Naive thymus-derived CD4-positive, alpha-beta T cell (primary cell): ENCODE measurements around the gene DMAC2L. TPM values are rescaled to one million over a fixed set of nuclear protein-coding genes. Genes with fewer than 3 reads are reported as not detected.

Experiments
- ATAC-seq: fragments of 150-1000 bp; cut with Tn5 transposase; 2 replicates; pipeline ENCODE4 v1.10.0; 2021; ENCODE audit warnings: mild to moderate bottlenecking, moderate library complexity
- CTCF ChIA-PET: fragments of 350-600 bp; sonication (Branson Sonifier 250); formaldehyde crosslinking; loops from one replicate; lab custom pipeline; 2021; ENCODE audit warnings: antibody characterized with exemption; lab: Charles Lee
- POLR2A ChIA-PET: fragments of 350-600 bp; sonication (Branson Sonifier 250); formaldehyde crosslinking; loops from one replicate; lab custom pipeline; 2021; ENCODE audit warnings: antibody characterized with exemption, inconsistent platforms; lab: Charles Lee
- DNase-seq, 9 donors: peaks; one replicate each; pipeline versions ENCODE4 v3.0.0 to v3.0.0-alpha.2; 2020 to 2022; ENCODE audit warnings: mixed read lengths in 1 of 9
- H3K27ac ChIP-seq: one replicate; pipeline ENCODE4 v1.7.0; 2013; ENCODE audit warnings: mild to moderate bottlenecking, low read depth, low read length, moderate library complexity
- H3K27me3 ChIP-seq, 2 donors: one replicate each; pipeline ENCODE4 v1.7.0; 2013; ENCODE audit warnings: low read length in 2 of 2, mild to moderate bottlenecking in 2 of 2, moderate library complexity in 2 of 2; ENCODE audit not compliant: control insufficient read depth in 2 of 2, insufficient read depth in 2 of 2
- H3K36me3 ChIP-seq, 3 experiments: 1 replicate in 2 of 3; 2 replicates in 1 of 3; pipeline ENCODE4 v1.7.0; 2013; ENCODE audit warnings: low read length in 3 of 3, mild to moderate bottlenecking in 3 of 3, moderate library complexity in 1 of 3; ENCODE audit not compliant: insufficient read depth in 3 of 3, control insufficient read depth in 2 of 3
- H3K4me1 ChIP-seq, 2 donors: one replicate each; pipeline ENCODE4 v1.7.0; 2013; ENCODE audit warnings: low read length in 2 of 2, mild to moderate bottlenecking in 2 of 2, moderate library complexity in 1 of 2; ENCODE audit not compliant: control insufficient read depth in 2 of 2, insufficient read depth in 2 of 2
- H3K4me3 ChIP-seq: 2 replicates; pipeline ENCODE4 v1.7.0; 2013; ENCODE audit warnings: mild to moderate bottlenecking, low read length
- H3K9me3 ChIP-seq, 3 experiments: 1 replicate in 2 of 3; 2 replicates in 1 of 3; pipeline ENCODE4 v1.7.0; 2013; ENCODE audit warnings: low read length in 3 of 3; ENCODE audit not compliant: control insufficient read depth in 2 of 3
- H3K27ac Mint-ChIP-seq, 9 donors: one replicate each; pipeline ENCODE4 v1.8.0; 2020 to 2022; ENCODE audit warnings: mixed read lengths in 9 of 9, mild to moderate bottlenecking in 8 of 9, moderate library complexity in 5 of 9, inconsistent platforms in 2 of 9
- H3K27me3 Mint-ChIP-seq, 5 donors: one replicate each; pipeline ENCODE4 v1.8.0; 2021 to 2022; ENCODE audit warnings: mixed read lengths in 5 of 5, mild to moderate bottlenecking in 1 of 5
- H3K36me3 Mint-ChIP-seq, 5 donors: one replicate each; pipeline ENCODE4 v1.8.0; 2020 to 2022; ENCODE audit warnings: mixed read lengths in 5 of 5, mild to moderate bottlenecking in 3 of 5, inconsistent platforms in 1 of 5
- H3K4me1 Mint-ChIP-seq, 7 donors: one replicate each; pipeline ENCODE4 v1.8.0; 2020 to 2022; ENCODE audit warnings: mixed read lengths in 7 of 7, mild to moderate bottlenecking in 3 of 7, inconsistent platforms in 1 of 7
- H3K4me3 Mint-ChIP-seq, 10 donors: one replicate each; pipeline ENCODE4 v1.8.0; 2020 to 2022; ENCODE audit warnings: mild to moderate bottlenecking in 10 of 10, mixed read lengths in 10 of 10, moderate library complexity in 6 of 10, inconsistent platforms in 2 of 10
- H3K9me3 Mint-ChIP-seq, 11 donors: one replicate each; pipeline ENCODE4 v1.8.0; 2020 to 2022; ENCODE audit warnings: mixed read lengths in 11 of 11, mild to moderate bottlenecking in 4 of 11, inconsistent platforms in 1 of 11, moderate library complexity in 1 of 11
- intact Hi-C, 2 donors: fragments of 100-400 bp; cut with micrococcal nuclease; formaldehyde crosslinking; loops; one replicate each; pipeline ENCODE4 v1.15.1; 2023
- polyA plus RNA-seq, 2 donors: library from polyadenylated mRNA; unstranded; fragments of 300-500 nt; fragmentation: Illumina TruSeq; gene quantifications; one replicate each; pipeline ENCODE4 v1.2.3, GENCODE V29; 2021
- total RNA-seq, 6 experiments: library from RNA in 5 of 6; stranded (reverse) in 5 of 6; gene quantifications; 1 replicate in 5 of 6; 2 replicates in 1 of 6; pipeline ENCODE4 v1.2.3 and lab custom pipeline; 2021 to 2026

The DMAC2L gene
- total RNA-seq (10 to 100 TPM; 15.5 to 21.2 (median 16.7) TPM), polyA plus RNA-seq (10 to 100 TPM; 13.1 to 27.5 TPM), total RNA-seq (lab: John Stamatoyannopoulos, UW) (10.2 reads per million, percentile 36 among the genes with 10 or more reads in this experiment)

- intact Hi-C loops, result loop anchor here (1.0 to 5.0 kb wide), 24 partner anchors 9 to 928 kb away; partner anchors contain the start of genes MAP4K5 (in 2 of the 2), MGAT2 (in 2 of the 2), POLE2 (in 2 of the 2) and RPL36AL (in 2 of the 2)
- Histone ChIP-seq H3K27ac (peak within 1 kb of the TSS; percentile 84), H3K4me3 (peak within 1 kb of the TSS; percentile 88), H3K9me3 (no peaks in the 10 kb centered on the region), H3K27me3 (no peaks in the 10 kb centered on the region), H3K36me3 (peaks cover 0 to 4% (median 0%) of the 10 kb centered on the region in 3 experiments), H3K4me1 (peaks cover 11 to 12% of the 10 kb centered on the region in 2 donors)
- H3K36me3 Mint-ChIP-seq, result peaks cover 0 to 22% (median 14%) of the 10 kb centered on the region in 5 donors
- H3K9me3 Mint-ChIP-seq, result peaks cover 0 to 6% (median 0%) of the 10 kb centered on the region in 11 donors
- ChIA-PET POLR2A (interaction anchor here (0.5 to 2.1 kb wide), 11 partner anchors 9 to 851 kb away, joined by 3 to 7 read pairs (median 4); partner anchors contain the start of genes KLHDC2, NEMF, RPS29 and SOS2), CTCF (interaction anchor here (1.3 to 1.6 kb wide), 2 partner anchors 9 to 21 kb away, joined by 5 to 12 read pairs; no protein-coding TSS in a partner anchor)
- H3K27me3 Mint-ChIP-seq, result no peaks in the 10 kb centered on the region
- ATAC-seq, result peak; percentile 94
- H3K27ac Mint-ChIP-seq, result peak within 1 kb of the TSS; percentile 95 to 99 (median 98)
- DNase-seq, result peak; percentile 80 to 95 (median 88)
- peaks cover 16 to 56% (median 46%) of the 10 kb centered on the region in 7 donors for H3K4me1 Mint-ChIP-seq
- H3K4me3 Mint-ChIP-seq, result peak within 1 kb of the TSS; percentile 86 to 99 (median 96)
These were observed at the start of gene DMAC2L, which contains the start of gene L2HGDH for GRCh38 chr14:50311972-50312733. TSS of gene DMAC2L (plus strand) at chr14:50312324. CDS start at chr14:50321488, 9,164 bp downstream. TSS of gene L2HGDH (minus strand) at chr14:50312229. CDS start at chr14:50312150, 79 bp downstream.

- no peaks in the 10 kb centered on the region for H3K9me3 ChIP-seq
- no peaks in the 10 kb centered on the region for H3K9me3 Mint-ChIP-seq
- H3K27me3 ChIP-seq, result no peaks in the 10 kb centered on the region
- peak overlapping the region in 2 of 9 donors; percentile 28 to 51 for H3K27ac Mint-ChIP-seq
- peaks cover 0 to 18% (median 3%) of the 10 kb centered on the region in 5 donors for H3K36me3 Mint-ChIP-seq
- no peaks in the 10 kb centered on the region for H3K36me3 ChIP-seq
- intact Hi-C loops, result loop anchor here (5.0 to 10.0 kb wide), 3 partner anchors 108 to 801 kb away; partner anchors contain the start of gene VCPKMT (in 1 of the 2)
- H3K4me3 Mint-ChIP-seq, result no peak overlapping the region
- H3K4me1 Mint-ChIP-seq, result peaks cover 0 to 6% (median 0%) of the 10 kb centered on the region in 7 donors
- no peaks in the 10 kb centered on the region for H3K27me3 Mint-ChIP-seq
- no peaks in the 10 kb centered on the region for H3K4me1 ChIP-seq
- H3K27ac ChIP-seq, result no peak overlapping the region
- ChIA-PET POLR2A (interaction anchor here (0.6 kb wide), 1 partner anchor 127 kb away, joined by 6 read pairs; no protein-coding TSS in a partner anchor), CTCF (no interaction called here)
- DNase-seq, result no peak
- no peak overlapping the region for H3K4me3 ChIP-seq
- no peak for ATAC-seq
These were observed 49.3 kb upstream of the DMAC2L start for GRCh38 chr14:50262865-50263264.

GRCh38 chr14:50263321-50263720 is 48.8 kb upstream of the DMAC2L start:
- intact Hi-C loops, result loop anchor here (5.0 to 10.0 kb wide), 3 partner anchors 109 to 801 kb away; partner anchors contain the start of gene VCPKMT (in 1 of the 2)
- Mint-ChIP-seq H3K36me3 (peaks cover 0 to 18% (median 3%) of the 10 kb centered on the region in 5 donors), H3K4me3 (no peak overlapping the region), H3K27me3 (no peaks in the 10 kb centered on the region), H3K9me3 (no peaks in the 10 kb centered on the region), H3K4me1 (peaks cover 0 to 6% (median 0%) of the 10 kb centered on the region in 7 donors), H3K27ac (peak overlapping the region in 2 of 9 donors; percentile 28 to 51)
- POLR2A ChIA-PET, result no interaction called here
- Histone ChIP-seq H3K4me3 (no peak overlapping the region), H3K4me1 (no peaks in the 10 kb centered on the region), H3K27me3 (no peaks in the 10 kb centered on the region), H3K27ac (no peak overlapping the region), H3K36me3 (no peaks in the 10 kb centered on the region), H3K9me3 (no peaks in the 10 kb centered on the region)
- CTCF ChIA-PET, result no interaction called here
- DNase-seq (no peak), ATAC-seq (no peak)

GRCh38 chr14:50265029-50265428 is 47.1 kb upstream of the DMAC2L start:
- Mint-ChIP-seq H3K4me1 (peaks cover 0 to 6% (median 0%) of the 10 kb centered on the region in 7 donors), H3K4me3 (no peak overlapping the region)
- CTCF ChIA-PET, result no interaction called here

GRCh38 chr14:50270932-50271331 is 41.2 kb upstream of the DMAC2L start:
- no peaks in the 10 kb centered on the region for H3K9me3 Mint-ChIP-seq
- Histone ChIP-seq H3K4me1 (no peaks in the 10 kb centered on the region), H3K27me3 (no peaks in the 10 kb centered on the region), H3K36me3 (no peaks in the 10 kb centered on the region), H3K27ac (no peak overlapping the region), H3K4me3 (no peak overlapping the region), H3K9me3 (no peaks in the 10 kb centered on the region)
- DNase-seq, result no peak
- intact Hi-C loops, result no loop called here
- H3K27ac Mint-ChIP-seq, result no peak overlapping the region
- ATAC-seq, result no peak
- H3K4me3 Mint-ChIP-seq, result no peak overlapping the region
- ChIA-PET POLR2A (interaction anchor here (0.5 kb wide), 1 partner anchor 38 kb away, joined by 3 read pairs; no protein-coding TSS in a partner anchor), CTCF (no interaction called here)
- H3K27me3 Mint-ChIP-seq, result no peaks in the 10 kb centered on the region
- H3K4me1 Mint-ChIP-seq, result no peaks in the 10 kb centered on the region
- peaks cover 0 to 9% (median 5%) of the 10 kb centered on the region in 5 donors for H3K36me3 Mint-ChIP-seq

More at GRCh38 chr14:50265029-50265428, 47.1 kb upstream of the DMAC2L start:
- H3K9me3 ChIP-seq, result no peaks in the 10 kb centered on the region
- POLR2A ChIA-PET, result no interaction called here
- no peak for ATAC-seq
- peaks cover 0 to 18% (median 4%) of the 10 kb centered on the region in 5 donors for H3K36me3 Mint-ChIP-seq
- no peaks in the 10 kb centered on the region for H3K27me3 ChIP-seq
- no peaks in the 10 kb centered on the region for H3K4me1 ChIP-seq
- no peak overlapping the region for H3K27ac Mint-ChIP-seq
- H3K27me3 Mint-ChIP-seq, result no peaks in the 10 kb centered on the region
- intact Hi-C loops, result loop anchor here in 1 of 2 donors (10.0 kb wide), 1 partner anchor 110 kb away; no protein-coding TSS in a partner anchor
- H3K9me3 Mint-ChIP-seq, result no peaks in the 10 kb centered on the region
- H3K36me3 ChIP-seq, result no peaks in the 10 kb centered on the region
- no peak overlapping the region for H3K4me3 ChIP-seq
- no peak for DNase-seq
- H3K27ac ChIP-seq, result no peak overlapping the region

GRCh38 chr14:50272498-50272897 is 39.6 kb upstream of the DMAC2L start:
- no peak overlapping the region for H3K27ac Mint-ChIP-seq
- no peaks in the 10 kb centered on the region for H3K36me3 ChIP-seq
- ChIA-PET CTCF (no interaction called here), POLR2A (no interaction called here)
- no peak overlapping the region for H3K27ac ChIP-seq
- no peaks in the 10 kb centered on the region for H3K27me3 ChIP-seq
- peaks cover 0 to 16% (median 9%) of the 10 kb centered on the region in 5 donors for H3K36me3 Mint-ChIP-seq
- ATAC-seq (no peak), DNase-seq (no peak)
- intact Hi-C loops, result no loop called here
- no peaks in the 10 kb centered on the region for H3K27me3 Mint-ChIP-seq
- no peaks in the 10 kb centered on the region for H3K9me3 Mint-ChIP-seq
- H3K9me3 ChIP-seq, result no peaks in the 10 kb centered on the region
- no peak overlapping the region for H3K4me3 Mint-ChIP-seq
- H3K4me1 Mint-ChIP-seq, result no peaks in the 10 kb centered on the region
- no peaks in the 10 kb centered on the region for H3K4me1 ChIP-seq
- H3K4me3 ChIP-seq, result no peak overlapping the region
